Measurements from ENCODE around the gene ABHD6.
"Not testable (repeated sequence)": the region's sequence is repeated elsewhere in the genome, so short reads cannot be mapped to it uniquely, and the experiment has no call there.

ABHD6 gene

GRCh38 chr3:58333206-58334012 is 95.8 kb downstream of the ABHD6 start:
- DNase-seq (ENCODE audit: low read depth): peak; percentile 29
- no peak for TF ChIP-seq CTCF (conservative IDR thresholded peaks at IDR 0.05; ENCODE audit: control insufficient read depth, insufficient read depth, low read depth, low read length)
- H3K4me3 ChIP-seq (ENCODE audit: control insufficient read depth, low read depth, low read length): peak overlapping the region; percentile 66

- peak overlapping the region; percentile 66 for H3K4me3 ChIP-seq (ENCODE audit: control insufficient read depth, low read depth, low read length)
- no peak for DNase-seq (ENCODE audit: low read depth)
- TF ChIP-seq CTCF (conservative IDR thresholded peaks at IDR 0.05; ENCODE audit: control insufficient read depth, insufficient read depth, low read depth, low read length): no peak
Measured at GRCh38 chr3:58334013-58334321, 96.4 kb downstream of the ABHD6 start.

GRCh38 chr3:58334506-58334884 is 96.9 kb downstream of the ABHD6 start:
- TF ChIP-seq CTCF (conservative IDR thresholded peaks at IDR 0.05; ENCODE audit: control insufficient read depth, insufficient read depth, low read depth, low read length): no peak
- DNase-seq (ENCODE audit: low read depth): no peak
- H3K4me3 ChIP-seq (ENCODE audit: control insufficient read depth, low read depth, low read length): peak overlapping the region; percentile 66

- no peak for DNase-seq (ENCODE audit: low read depth)
- no peak overlapping the region for H3K4me3 ChIP-seq (ENCODE audit: control insufficient read depth, low read depth, low read length)
Measured at GRCh38 chr3:58335652-58335947, 98.0 kb downstream of the ABHD6 start.

GRCh38 chr3:58336135-58336882 is 98.7 kb downstream of the ABHD6 start:
- no peak for TF ChIP-seq CTCF (conservative IDR thresholded peaks at IDR 0.05; ENCODE audit: control insufficient read depth, insufficient read depth, low read depth, low read length)
- H3K4me3 ChIP-seq (ENCODE audit: control insufficient read depth, low read depth, low read length): no peak overlapping the region
- DNase-seq (ENCODE audit: low read depth): peak; percentile 98

More at GRCh38 chr3:58335652-58335947, 98.0 kb downstream of the ABHD6 start:
- TF ChIP-seq CTCF (conservative IDR thresholded peaks at IDR 0.05; ENCODE audit: control insufficient read depth, insufficient read depth, low read depth, low read length): no peak

- TF ChIP-seq CTCF (conservative IDR thresholded peaks at IDR 0.05; ENCODE audit: control insufficient read depth, insufficient read depth, low read depth, low read length): no peak
- no peak for DNase-seq (ENCODE audit: low read depth)
- H3K4me3 ChIP-seq (ENCODE audit: control insufficient read depth, low read depth, low read length): no peak overlapping the region
Measured at GRCh38 chr3:58337190-58337589, 99.6 kb downstream of the ABHD6 start.

GRCh38 chr3:58339146-58339545 is 101.6 kb downstream of the ABHD6 start:
- DNase-seq (ENCODE audit: low read depth); H3K4me3 ChIP-seq (ENCODE audit: control insufficient read depth, low read depth, low read length): not testable (repeated sequence)
